Amniotic epithelial cell (primary cell): ENCODE data around the gene NBPF26.
"Not testable (repeated sequence)": the region's sequence is repeated elsewhere in the genome, so short reads cannot be mapped to it uniquely, and the experiment has no call there.

Source experiments
- DNase-seq: peaks from one replicate; pipeline ENCODE4 v3.0.0-alpha.2; 2010; ENCODE audit warnings: low read depth

NBPF26 gene

DNA sequence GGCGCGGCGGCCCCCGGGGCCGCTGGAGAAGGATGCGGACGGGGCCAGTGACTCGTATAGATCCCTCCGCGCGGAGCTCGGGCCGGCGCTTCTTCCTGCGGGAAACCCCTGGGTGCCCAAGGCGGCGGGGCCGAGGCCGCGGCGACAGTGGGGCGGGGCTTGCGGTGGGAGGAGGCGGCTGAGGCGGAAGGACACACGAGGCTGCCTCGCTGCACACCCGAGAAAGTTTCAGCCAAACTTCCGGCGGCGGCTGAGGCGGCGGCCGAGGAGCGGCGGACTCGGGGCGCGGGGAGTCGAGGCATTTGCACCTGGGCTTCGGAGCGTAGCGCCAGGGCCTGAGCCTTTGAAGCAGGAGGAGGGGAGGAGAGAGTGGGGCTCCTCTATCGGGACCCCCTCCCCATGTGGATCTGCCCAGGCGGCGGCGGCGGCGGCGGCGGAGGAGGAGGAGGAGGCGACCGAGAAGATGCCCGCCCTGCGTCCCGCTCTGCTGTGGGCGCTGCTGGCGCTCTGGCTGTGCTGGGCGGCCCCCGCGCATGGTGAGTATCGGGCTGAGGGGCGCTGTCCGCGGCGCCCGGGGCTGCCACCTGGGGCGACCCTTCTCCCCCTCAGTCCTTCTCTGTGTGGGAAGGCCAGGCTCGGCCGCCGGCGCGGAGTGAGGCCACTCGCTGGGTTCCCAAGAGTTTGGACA is at the start of gene NBPF26:
TSS of gene NBPF26 (plus strand) at position 231 of the 688 bp plus-strand sequence.
- DNase-seq: peak; percentile 65

DNA sequence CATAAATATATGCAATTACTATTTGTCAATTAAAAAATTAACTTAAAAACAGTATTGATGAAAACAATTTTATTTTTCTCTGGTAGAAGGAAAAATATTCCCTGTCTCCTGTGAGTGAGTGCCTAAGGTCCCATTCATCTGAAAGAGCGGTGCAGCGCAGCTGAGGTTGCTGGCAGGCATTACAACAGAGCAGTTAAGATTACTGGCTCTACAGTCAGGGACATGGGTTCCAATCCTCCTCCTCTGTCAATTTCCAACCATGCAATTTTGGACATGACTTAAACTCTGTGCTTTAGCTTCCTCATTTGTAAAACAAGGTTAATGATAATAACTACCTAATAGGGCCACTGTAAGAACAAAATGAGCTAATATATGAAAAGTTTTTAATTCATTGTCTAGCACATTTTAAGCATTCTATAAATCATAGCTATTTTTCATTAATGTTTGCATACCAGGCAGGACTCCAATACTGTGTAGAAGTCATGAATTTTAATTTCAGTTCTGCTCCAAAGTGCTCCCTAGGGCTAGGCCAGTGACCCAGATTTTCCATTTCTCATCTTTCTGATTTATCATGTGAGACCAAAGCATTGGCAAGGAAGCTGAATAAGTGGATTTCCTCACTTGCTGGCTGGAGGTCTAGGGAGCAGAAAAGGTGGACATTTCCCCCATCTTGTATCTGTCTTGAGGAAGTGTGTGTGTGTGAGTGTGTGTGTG is 43.5 kb upstream of the NBPF26 start:
- DNase-seq: not testable (repeated sequence)

DNA sequence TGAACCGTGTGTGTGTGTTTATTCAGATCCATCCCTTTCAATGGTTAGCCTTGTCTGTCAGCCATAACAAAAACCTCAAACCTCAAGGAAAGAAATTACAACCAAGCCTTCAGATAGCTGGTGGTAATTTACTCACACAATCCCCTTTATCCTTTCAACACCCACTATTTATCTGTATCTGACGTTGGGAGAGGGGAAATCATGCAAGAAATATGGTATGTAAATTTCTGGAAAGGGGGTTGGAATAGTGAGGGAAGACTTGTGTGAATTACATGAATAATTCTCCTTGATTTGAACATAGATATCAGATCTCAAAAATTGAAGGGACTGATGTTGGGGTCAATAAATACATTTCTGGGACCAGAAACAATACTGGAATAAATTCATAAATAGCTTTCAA is 42.8 kb upstream of the NBPF26 start:
- not testable (repeated sequence) for DNase-seq

- DNase-seq: not testable (repeated sequence)
Observed at GRCh38 chr1:120684397-120684796, 39.3 kb upstream of the NBPF26 start.

GRCh38 chr1:120685622-120686021 is 38.1 kb upstream of the NBPF26 start:
- DNase-seq: not testable (repeated sequence)

DNA sequence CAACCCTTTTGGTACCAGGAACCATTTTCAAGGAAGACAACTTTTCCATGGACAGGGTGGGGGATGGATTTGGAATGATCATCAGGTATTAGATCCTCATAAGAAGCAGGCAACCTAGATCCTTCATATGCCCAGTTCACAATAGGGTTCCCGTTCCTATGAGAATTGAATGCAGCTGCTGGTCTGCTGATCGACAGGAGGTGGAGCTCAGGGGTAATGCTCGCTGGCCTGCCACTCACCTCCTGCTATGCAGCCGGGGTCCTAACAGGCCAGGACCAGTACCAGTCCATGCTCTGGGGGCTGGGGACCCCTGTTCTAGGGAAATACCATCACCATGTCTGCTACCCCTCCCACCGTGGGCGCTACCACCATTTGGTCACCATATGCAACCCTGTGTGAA is 36.5 kb upstream of the NBPF26 start:
- not testable (repeated sequence) for DNase-seq

DNA sequence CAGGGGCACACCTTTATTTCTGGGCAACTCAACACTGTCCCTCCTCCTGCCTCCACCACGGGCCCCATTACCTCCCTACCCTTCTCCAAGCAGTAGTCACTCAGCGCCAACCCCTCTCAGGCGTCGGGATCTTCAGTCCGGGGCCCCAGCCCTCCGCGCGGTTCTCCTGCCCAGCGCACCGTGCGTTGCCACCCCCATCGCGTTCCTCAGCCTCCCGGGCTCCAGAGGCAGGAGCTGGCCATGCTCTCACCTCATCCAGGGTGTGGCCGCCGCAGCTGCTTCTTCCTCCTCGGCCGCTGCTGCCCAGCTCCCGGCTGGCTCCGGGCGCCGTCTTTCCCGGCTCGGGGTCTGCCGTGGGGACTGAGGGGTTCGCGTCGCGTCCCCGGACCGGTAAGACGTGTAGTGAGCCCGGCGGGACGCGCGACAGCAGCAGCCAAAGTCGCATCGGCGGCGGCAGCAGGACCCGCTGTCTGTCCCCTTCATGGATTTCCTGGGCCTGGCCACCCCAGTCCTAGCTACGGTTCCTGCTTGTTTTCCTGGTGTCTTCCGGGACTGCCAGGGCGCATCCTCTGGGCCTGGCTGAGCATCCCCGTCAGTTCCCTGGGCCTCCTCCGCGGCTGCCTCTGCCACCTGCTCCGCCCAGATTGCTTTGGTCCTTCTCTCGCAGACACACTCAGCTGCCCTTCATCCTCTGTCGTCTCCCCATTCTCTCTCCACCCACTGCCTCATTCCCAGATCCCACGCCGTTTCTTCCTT is 22.8 kb upstream of the NBPF26 start:
- DNase-seq: not testable (repeated sequence)

- DNase-seq: not testable (repeated sequence)
Observed at GRCh38 chr1:120723358-120723714, 409 bp upstream of the NBPF26 start.

- not testable (repeated sequence) for DNase-seq
Observed at GRCh38 chr1:120724507-120724906, 762 bp downstream of the NBPF26 start.

- not testable (repeated sequence) for DNase-seq
Observed at GRCh38 chr1:120728811-120729210, 5.1 kb downstream of the NBPF26 start.

GRCh38 chr1:120769090-120769489 is 45.3 kb downstream of the NBPF26 start:
- not testable (repeated sequence) for DNase-seq

GRCh38 chr1:120805452-120805851 is 81.7 kb downstream of the NBPF26 start:
- DNase-seq: peak; percentile 6

GRCh38 chr1:120811822-120812221 is 88.1 kb downstream of the NBPF26 start:
- DNase-seq: peak; percentile 30

GRCh38 chr1:120825051-120825450 is 101.3 kb downstream of the NBPF26 start:
- DNase-seq: not testable (repeated sequence)

DNA sequence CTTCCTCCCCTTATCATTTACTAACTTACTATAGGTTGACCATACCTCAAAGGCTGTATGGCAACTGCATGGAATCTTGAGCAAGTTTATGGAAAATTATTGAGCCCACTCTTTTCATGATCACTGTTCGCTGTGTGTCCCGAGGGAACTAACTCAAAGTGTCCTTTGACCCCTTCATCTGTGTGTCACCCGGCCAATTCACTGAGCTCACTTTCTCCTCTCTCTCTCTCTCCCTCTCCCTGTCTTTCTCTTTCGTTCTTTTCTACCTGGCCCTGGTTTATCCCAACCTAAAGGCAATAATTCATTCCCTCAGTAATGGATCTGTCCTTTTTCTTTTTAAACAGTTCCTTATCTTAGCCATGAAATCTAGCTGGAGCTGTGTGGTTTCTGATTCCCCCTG is 102.9 kb downstream of the NBPF26 start:
- DNase-seq: not testable (repeated sequence)

- DNase-seq: peak; percentile 41
Observed at GRCh38 chr1:120844186-120844944, 120.6 kb downstream of the NBPF26 start.

DNA sequence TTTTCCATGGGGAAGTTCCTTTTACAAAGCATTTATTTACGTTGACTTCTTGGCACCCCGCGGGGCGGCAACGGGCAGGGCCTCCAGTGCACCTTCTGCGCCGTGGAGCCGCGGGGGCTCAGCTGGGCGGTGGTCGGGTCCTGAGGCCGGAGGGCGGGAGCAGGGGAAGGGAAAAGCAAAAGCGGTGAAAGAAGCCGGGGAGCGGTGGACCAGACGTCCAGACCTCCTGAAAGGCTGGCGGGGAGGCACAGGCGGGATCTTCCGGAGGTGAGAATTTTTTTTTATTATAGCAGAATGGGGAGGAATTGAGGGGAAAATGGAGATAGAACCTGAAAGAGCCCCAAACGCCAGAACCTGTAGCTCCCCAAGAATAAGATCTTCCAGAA is 121.2 kb downstream of the NBPF26 start:
- DNase-seq: not testable (repeated sequence)

DNA sequence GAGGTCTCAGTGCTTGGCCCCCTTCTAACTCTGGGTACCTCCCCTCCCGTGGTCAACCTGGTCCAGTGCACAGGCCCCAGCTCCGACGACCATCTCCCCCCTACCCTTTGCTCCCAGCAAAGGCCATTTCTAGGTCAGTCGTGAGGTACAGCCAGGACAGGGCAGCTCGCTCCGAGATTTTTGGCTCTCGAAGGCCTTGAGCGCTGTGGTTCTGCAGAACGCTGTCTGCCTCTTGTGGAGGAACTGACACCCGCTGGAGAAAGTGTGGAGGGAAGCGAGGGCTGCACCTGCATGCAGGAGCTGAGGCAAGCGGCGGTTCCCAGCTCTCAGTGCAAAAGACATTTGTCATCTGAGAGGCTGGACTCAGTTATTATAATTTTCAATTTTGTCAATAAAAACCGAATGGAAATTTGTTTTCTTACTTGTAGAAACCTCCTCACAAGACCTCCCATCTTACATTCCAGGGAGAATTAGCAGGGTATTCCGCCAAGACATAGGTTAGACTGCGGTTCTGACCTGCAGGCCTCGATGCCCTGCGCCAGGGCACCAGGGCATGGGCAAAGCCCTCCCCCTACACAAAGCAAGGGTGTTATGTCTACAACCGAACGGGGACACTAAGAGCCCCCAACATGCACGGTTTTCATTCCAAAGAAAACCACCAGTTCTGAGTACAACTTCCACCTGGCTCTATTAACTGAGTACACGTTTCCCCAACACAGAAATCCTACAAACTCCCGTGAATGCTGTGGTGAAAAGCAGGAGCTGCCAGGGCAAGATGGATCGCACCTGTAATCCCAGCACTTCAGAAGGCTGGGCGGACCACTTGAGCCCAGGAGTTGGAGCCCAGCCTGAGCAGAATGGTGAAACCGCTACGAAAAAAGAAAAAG is 125.9 kb downstream of the NBPF26 start:
- DNase-seq: not testable (repeated sequence)

GRCh38 chr1:120850287-120850536 is 126.5 kb downstream of the NBPF26 start:
- peak; percentile 51 for DNase-seq

DNA sequence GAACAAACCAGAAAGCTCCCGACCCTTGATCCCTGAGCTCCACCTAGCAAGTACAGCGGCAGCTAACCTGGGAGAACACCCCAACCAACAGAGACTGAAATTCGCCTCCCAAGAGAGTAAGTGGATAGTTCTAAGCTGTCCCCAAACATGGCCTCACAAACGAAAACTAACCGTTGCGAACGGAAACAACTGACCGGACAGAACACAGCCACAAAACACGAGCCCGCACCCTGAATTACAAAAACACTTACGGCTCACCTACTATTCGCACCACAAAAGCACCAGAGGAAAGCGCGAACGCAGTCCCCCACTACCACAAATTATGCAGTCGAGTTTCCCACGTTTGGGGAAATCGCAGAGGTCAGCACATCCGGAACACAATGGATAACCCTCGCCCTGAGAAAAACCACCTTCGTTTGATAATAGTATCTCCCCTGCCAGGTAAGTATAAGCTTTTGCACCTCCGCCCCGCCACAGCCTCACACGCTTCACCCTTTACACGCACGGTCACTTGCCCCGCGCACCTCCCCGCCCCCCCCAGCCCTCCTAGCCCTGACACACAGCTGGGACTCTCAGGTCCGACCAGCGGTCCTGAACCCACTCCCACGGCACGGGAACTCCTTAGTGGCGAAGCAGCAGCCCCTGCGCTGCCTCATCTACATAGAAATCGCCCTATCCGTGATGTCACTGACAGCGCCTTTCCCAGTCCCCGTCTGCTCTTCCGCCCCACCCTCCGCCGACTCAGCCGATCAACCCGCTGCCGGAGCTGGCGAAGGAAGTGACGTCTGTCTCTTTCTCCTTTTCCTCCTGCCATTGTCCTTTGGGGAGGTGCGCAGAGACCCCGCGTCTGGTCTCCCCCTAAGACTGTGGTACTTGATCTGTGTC is 127.0 kb downstream of the NBPF26 start:
- peak; percentile 92 for DNase-seq
